ENCODE data around the gene ZBTB42.

ZBTB42 gene

DNA sequence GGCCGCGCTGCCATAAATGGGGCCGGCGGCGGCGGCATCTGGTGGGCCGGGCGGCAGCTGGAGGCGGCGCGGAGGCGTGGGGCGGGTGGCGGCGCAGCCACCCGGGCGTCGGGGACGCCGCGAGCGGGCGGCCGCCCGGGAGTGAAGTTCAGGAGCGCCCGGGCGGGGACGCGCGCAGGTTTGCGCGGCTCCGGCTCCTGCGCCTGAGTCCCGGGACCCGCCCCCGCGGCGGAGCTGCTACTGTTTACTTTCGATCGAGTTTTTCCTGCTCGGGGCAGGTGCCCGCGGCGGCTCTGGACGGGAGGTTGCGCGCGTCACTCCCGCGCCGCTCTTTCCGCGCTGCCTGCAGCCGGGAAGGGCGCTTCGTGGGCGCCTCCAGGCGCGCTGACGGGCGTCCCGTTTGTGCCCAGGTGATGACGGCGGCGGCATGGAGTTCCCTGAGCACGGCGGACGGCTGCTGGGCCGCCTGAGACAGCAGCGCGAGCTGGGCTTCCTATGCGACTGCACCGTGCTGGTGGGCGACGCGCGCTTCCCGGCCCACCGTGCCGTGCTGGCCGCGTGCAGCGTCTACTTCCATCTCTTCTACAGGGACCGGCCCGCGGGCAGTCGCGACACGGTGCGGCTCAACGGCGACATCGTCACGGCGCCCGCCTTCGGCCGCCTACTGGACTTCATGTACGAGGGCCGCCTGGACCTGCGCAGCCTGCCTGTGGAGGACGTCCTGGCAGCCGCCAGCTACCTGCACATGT is at the start of gene ZBTB42:
ZBTB42 (plus strand) TSS at position 331 of the 749 bp plus-strand sequence; CDS start at position 428, 97 bp downstream.
- no peak for DNase-seq (ENCODE audit: low read depth in 2 of 2)

DNA sequence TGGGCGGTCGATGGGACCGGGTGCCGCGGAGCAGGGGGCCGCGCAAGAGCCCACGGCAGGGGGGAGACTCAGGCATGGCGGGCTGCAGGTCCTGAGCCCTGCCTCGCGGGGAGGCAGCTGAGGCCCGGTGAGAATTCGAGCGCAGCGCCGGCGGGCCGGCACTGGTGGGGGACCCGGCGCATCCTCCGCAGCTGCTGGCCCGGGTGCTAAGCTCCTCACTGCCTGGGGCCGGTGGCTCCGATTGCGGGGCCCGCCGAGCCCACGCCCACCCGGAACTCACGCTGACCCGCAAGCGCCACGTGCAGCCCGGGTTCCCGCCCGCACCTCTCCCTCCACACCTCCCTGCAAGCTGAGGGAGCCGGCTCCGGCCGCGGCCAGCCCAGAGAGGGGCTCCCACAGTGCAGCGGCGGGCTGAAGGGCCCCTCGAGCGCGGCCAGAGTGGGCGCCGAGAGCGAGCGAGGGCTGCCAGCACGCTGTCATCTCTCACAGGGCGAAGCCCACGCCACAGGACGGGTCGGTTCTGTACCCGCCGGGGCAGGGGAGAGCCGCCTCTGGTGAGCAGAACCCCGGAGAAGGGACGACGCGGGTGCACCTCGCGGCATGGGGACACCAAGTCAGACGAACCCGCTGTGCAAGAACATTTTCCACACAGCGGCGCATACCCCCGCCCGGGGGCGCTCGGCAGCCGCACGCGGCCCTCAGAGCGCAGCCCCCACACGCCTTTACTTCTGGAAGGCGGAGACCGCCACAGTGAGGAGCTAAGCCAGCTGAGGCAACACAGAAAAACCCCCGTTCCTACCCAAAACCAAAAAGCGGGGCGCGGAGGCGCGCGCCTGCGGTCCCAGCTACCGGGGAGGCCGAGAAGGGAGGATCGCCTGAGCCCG is 49.1 kb upstream of the ZBTB42 start:
- no peak for DNase-seq (ENCODE audit: low read depth in 2 of 2)

DNA sequence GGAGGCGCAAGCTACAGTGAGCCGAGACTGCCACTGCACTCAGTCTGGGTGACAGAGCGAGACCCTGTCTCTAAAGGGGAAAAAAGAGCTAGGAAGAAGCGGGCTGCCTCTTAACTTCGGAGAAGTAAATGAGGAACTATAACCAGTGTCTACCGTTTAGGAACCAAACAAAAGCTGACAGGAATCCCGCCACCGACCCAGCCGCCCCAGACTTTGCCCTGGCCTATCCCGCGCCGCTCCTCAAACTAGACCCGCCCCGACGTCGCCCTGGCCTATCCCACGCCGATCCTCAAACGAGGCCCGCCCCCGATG is 48.5 kb upstream of the ZBTB42 start:
- no peak for DNase-seq (ENCODE audit: low read depth in 2 of 2)

DNA sequence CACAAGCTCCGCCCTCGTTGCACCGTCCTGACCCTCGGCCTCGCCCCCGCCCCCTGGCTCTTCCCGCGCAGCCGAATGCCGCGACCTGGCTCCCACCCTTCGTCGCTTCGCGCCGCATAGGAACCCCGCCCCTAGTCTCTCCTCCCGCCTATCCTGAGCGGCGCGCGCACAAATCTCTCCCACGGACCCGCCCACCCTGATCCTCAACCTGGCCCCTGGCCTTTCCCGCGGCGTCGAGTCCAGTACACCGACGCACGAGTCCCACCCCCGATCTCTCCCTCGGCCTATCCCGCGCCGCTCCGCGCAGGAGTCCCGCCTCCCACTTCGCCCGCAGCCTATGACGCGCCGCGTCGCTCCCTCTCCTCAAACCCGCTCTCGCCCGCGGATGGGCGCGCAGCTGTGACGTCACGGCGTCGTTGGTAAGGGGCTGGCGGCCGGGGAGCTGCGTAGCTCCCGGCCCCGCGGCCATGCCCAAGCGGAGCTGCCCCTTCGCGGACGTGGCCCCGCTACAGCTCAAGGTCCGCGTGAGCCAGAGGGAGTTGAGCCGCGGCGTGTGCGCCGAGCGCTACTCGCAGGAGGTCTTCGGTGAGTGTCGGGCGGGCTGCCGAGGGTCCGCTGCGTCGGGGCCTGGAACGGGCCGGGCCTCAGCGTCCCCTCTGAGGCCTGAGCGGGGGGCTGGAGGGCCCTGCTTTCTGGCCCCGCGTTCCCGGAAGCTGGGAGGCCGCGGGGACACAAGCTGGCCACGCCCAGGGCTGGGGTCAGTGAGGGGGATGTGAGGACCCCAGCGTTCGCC is 48.0 kb upstream of the ZBTB42 start, which contains the start of gene SIVA1:
SIVA1 (plus strand) TSS at position 413 of the 793 bp plus-strand sequence; CDS start at position 468, 55 bp downstream.
- peak; percentile 97 to 98 for DNase-seq (ENCODE audit: low read depth in 2 of 2)

DNA sequence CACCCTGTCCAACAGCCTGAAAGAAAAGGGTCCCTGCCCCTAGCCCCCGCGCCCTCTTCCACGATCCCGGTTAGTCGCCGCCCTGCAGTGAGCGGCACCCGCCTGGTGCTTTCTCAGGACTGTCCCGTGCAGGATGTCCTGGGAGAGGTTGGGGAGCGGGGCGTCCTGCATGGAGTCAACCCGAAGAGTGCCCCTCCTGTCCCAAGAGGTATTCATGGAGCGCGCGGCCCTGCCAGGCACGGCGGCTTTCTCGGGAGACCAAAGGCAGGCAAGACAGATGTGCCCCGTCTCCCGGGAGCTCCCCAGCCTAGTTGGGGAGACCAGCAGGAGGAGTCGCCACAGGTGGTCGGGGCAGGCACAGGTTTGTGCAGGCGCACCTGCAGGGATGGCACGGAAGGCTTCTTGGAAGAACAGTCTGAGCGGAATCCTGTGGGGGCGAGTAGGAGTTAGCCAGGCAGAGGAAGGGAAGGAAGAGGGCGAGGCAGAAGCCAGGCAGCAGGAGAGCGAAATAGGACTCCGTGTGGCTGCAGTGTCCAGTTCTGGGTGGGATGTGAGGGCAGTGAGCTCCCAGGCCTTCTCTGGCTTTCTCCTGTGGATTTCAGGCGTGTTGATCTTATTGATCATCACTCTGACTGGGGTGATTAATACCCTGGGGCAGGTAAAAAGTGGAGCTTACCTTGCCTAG is 47.2 kb upstream of the ZBTB42 start:
- no peak for DNase-seq (ENCODE audit: low read depth in 2 of 2)

DNA sequence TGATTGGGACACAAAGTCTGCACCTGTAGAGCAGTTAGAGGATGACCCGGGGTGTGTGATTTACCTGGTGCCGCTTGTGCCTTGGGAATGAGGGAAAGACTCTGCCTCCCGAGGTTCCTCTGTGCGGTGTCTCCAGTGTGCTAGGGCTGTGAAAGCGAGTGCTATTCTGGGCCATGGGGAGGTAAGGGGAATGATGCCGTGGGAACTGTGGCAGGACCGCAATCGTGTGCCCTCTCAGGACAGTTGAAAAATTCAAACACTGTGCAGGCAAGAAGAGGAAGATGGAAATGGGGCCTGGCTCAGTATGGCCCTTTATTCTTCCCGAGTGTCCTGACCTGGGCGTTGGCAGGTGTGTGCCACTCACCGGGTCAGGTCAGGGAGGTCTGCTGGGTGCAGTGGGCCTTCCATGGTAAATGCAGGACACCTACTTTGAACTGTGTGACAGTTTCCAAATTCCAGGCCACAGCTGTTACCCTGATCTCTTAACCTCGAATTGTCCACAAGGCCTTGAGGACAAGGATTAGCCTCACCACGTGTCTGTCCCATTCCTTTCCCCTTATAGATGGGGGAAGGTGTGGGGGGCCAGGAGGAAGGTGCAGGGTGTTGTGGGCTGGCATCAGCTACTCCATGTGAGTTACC is 46.6 kb upstream of the ZBTB42 start:
- no peak for DNase-seq (ENCODE audit: low read depth in 2 of 2)

DNA sequence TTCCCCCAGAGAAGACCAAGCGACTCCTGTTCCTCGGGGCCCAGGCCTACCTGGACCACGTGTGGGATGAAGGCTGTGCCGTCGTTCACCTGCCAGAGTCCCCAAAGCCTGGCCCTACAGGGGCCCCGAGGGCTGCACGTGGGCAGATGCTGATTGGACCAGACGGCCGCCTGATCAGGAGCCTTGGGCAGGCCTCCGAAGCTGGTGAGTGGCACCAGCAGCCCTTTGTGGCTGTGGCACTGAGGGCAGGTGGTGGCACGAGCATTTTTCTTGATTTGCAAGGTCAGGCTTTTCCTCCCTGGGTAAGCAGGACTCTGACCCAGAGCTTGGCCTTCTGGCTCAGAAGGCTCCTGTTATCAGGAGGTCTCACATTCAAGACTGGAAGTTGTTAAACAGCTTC is 45.3 kb upstream of the ZBTB42 start:
- no peak for DNase-seq (ENCODE audit: low read depth in 2 of 2)

DNA sequence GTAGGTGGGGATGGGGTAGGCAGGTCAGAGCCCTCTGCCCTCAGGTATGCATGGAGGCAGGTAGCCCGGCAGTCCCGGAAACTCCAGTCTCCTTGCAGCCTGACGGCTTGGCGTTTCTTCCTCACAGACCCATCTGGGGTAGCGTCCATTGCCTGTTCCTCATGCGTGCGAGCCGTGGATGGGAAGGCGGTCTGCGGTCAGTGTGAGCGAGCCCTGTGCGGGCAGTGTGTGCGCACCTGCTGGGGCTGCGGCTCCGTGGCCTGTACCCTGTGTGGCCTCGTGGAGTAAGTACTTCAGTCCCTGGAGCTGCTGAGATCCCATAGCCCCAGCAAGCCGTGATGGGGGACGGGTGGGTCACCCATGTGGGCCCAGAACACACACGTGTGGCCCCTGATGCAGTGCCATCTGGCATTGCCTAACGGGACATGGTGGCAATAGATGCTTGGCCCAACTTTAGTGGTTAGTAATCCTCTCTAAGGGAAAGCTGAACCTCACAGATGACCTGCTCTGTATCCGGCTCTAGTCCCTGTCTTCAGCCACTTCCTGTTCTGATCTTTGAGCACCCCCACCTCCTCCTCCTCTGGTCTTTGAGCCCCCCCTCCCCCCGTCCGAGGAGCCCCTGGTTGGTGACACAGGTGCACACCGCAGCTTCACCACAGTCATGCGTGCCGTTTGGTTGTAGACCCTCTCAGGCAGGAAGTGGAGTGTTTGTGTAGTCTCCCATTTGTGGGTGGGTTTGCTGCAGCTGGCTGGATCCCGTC is 44.2 kb upstream of the ZBTB42 start:
- DNase-seq (ENCODE audit: low read depth in 2 of 2), result no peak

DNA sequence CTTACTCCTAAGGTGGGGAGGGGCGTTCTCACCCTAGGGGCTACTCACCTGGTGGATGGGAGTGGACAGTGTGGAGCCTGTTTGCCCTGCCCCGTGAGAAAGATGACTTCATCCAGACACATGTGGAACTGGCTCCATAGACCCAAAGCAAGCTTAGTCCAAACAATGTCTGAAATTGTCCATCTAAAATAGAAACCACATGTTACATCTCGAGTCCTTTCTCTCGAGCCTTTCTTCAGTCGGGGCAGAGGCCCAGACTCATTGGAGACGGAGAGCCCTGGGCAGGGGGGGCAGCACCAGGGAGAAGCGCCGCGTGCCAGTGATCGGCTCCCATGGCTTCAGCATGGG is 43.7 kb upstream of the ZBTB42 start:
- no peak for DNase-seq (ENCODE audit: low read depth in 2 of 2)

DNA sequence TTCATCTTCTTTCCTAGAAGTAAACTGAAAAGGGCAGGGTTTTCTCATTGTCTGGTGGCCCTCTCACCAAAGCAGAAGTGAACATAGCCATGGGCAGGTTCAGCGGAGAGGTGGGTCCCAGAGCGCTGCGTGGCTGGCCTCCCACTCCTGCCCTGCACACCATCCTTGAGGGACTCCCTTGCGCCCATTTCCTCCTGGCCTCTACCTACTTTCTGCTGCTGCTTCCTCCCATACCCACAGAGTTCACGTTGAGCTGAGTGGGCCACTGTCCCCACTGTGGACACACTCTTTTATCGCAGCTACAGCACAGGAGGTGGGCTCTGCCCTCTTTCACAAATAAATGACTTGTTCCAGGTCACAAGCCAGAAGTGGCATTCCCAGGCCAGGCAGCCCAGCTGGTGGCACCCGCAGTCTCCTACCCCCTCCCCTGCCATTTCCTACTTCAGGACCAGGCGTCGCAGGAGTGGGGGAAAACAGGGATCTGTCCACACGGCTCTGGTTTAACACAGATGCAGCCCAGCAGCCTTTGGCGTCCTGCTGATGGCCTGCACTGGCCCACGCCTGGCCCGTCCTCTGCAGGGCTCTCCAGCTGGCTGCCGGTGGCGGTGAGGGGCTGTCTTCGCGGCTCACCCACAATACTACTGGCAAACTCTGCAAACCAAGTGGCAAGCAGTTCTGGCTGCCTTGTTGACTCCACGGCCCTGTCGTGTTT is 43.1 kb upstream of the ZBTB42 start:
- no peak for DNase-seq (ENCODE audit: low read depth in 2 of 2)

DNA sequence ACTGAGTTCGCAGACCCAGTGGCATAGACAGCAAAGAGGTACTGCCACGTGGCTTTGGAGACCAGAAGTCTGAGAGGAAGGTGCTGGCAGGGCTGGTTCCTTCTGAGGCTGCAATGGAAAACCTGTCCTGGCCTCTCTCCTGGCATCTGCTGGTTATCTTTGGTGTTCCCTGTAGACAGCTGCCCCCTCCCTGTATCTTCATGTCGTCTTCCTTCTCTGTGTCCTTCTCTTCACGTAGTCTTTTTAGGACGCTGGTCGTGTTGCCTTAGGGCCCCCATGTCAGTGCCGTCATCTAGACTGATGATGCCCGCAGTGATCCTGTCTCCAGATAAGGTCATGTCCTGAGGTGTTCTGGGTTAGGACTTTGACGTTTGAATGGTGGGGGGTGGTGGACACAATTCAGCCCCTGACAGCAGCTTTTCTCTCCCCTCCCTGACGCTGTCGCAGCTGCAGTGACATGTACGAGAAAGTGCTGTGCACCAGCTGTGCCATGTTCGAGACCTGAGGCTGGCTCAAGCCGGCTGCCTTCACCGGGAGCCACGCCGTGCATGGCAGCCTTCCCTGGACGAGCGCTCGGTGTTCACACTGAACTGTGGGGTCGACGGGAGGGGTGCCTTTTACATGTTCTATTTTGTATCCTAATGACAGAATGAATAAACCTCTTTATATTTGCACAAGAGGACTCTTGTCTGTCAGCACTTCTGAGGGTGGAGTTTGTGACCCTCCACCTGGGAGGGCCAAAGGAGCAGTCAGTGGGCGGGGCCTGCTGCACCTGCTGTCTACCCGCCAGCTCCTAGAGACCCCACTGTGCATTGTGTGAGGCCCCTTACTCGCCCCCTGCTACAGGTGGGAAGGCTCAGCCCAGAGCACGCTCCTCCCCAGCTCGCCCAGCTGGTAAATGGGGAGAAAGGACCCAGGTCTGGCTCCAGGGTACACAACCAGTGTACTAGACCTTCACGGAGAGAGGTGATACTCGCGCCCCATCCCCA is 41.6 kb upstream of the ZBTB42 start:
- DNase-seq (ENCODE audit: low read depth in 2 of 2), result no peak

DNA sequence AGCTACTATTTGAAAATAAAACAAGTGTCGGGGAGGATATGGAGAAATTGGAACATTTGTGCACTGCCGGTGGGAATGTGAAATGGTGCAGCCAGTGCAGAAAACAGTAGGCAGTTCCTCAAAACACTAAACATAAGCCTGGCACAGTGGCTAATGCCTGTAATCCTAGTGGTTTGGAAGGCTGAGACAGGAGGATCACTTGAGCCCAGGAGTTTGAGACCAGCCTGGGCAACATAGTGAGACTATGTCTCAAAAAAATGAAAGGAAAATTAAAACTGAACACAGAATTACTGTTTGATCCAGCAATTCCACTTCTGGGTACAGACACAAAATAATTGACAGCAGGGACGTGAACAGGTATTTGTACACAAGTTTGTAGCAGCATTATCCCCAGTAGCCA is 35.4 kb upstream of the ZBTB42 start:
- no peak for DNase-seq (ENCODE audit: low read depth in 2 of 2)

DNA sequence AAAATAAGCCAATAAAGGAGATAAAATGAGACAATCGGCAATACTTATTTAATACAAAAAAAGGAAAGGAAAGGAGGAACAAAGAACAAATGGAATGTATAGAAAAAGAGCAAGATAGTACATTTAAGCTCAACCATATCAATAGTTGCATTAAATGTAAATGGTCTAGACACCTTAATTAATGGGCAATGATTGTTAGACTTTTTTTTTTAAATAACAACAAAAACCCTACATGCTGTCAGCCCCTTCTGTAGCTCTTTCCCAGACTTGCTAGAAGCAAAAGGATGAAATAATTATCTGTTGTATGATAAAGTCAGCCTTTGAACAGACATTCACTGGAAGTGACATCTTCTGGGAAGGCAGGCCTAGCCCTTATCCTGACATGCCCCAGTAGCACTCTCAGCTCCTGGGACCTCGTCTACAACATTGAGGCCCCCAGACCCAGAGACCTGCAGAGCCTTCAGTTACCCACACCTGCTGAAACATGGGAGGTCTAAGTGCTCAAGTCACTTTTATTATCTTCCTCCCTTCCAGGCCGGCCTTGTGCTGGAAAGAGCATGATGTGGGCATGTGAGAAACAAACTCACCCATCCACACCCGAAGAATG is 34.5 kb upstream of the ZBTB42 start:
- no peak for DNase-seq (ENCODE audit: low read depth in 2 of 2)

DNA sequence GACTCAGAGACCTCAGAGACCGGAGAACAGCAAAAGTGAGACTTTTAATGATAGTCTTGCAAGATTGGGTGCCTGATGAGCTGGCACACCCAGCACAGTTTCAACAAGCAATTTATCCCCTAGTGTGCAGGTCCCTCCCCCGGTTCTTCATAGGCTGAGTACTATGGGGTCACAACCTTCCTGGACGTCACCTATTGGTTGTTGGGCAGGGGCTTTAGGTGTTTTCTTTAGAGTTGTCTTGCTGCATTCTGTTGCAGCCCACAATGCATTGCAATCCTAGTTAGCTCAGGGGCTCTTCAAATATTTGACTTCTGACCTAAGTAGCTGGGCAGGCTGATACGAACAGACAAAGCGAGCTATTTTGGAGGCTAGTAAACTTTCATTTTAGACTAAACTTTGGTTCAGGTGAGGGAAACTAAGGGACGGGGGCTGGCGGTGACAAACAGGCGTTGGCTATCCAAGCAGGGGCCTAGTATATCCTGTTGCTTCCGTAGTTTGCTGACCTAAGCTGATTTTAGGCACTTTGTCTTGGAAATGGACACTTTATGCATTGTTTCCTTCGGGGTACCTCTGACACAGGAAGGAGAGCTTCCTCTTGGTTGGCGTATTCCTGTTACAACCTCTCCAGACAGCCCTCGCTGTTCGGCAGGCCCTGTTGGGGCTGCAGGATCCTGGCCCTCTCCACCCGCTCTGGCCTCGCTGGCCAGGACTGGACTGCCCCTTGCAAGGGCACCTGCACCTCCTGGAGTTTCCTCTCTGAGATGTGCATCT is 33.9 kb upstream of the ZBTB42 start:
- DNase-seq (ENCODE audit: low read depth in 2 of 2), result no peak

DNA sequence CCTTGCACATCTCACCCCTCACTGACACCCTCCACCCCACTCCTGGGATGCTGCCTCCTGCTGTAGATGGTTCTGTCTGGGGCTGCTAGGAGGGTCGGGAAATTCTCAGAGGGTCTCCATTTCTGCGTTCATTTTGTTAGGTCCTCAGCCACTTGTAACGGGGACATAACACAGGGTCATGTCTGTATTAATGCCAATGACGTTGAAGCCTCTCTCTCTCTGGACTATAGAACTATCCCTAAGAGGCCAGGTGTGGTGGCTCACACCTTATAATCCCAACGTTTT is 33.3 kb upstream of the ZBTB42 start:
- no peak for DNase-seq (ENCODE audit: low read depth in 2 of 2)

DNA sequence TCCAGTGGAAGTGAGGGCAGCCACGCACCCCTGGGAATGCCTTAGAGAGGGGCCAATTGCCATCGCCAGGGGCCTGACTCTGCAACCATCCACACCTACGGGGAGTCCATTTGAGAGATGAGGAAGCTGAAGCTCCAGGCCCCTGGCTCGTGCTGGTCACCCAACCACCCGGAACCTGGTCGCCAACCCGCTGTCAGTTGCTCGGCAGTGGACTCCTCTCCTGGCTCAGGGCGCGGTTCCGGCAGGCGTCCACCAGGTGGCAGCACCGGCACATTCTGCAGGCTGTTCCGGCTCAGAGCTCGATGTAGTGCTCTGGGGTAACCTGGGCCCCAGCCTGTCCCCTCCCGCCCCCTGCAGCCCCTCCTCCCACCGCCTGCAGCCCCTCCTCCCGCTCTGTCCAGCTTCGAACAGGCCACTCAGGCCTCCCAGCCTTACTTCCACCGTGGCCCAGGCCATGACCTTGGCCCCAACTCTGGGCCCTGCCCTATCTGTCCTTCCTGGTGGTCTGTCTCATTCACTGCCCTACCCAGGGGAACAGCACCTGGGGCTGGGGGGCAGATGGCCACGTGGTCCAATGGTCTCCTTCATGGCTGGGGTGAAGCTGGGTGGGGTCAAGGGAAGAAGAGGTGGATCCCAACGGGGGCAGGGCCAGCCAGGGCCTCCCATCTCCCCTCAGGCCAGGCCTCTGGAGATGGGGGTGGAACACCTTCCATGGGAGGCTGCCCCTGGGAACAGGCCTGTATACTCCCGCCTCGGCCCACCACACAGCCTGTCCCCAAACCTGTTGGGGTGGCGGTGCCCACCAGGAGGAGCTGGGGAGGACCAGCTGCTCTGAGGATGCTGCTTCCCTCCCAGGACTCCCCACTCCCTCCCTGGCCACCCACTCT is 32.2 kb upstream of the ZBTB42 start:
- peak; percentile 22 to 32 for DNase-seq (ENCODE audit: low read depth in 2 of 2)
